Measurements from ENCODE around the gene CCDC50. TPM values are rescaled to one million over a fixed set of nuclear protein-coding genes. Genes with fewer than 3 reads are reported as not detected.

CCDC50 gene
- total RNA-seq, 1 donor from 2014 or later: 89.9 TPM

DNA sequence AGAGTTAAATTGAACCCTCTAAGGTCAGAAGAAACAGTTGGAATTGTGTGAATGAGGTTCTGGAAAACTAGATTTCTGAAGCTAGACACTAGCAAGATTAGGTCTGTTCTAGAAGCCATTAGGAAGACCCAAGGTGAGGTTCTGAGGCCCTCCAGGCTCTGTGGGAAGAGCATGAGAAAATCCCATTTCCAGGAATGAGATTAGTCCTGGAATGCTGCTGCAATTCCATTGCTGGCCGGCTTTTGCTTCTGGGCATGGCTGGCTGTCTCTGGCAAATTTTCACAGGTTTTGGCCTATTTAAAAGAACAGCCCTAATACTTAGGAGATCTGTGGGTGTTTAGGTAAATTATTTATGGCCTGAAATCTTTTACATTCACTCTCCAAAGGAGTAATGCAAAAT lies 104.8 kb downstream of the CCDC50 start:
- no peaks in the 10 kb centered on the region for H3K4me1 Mint-ChIP-seq (ENCODE audit: low read depth, unreplicated experiment)
- no peak overlapping the region for H3K4me2 ChIP-seq (ENCODE audit: low read length)
- TF ChIP-seq, protein P1, sequence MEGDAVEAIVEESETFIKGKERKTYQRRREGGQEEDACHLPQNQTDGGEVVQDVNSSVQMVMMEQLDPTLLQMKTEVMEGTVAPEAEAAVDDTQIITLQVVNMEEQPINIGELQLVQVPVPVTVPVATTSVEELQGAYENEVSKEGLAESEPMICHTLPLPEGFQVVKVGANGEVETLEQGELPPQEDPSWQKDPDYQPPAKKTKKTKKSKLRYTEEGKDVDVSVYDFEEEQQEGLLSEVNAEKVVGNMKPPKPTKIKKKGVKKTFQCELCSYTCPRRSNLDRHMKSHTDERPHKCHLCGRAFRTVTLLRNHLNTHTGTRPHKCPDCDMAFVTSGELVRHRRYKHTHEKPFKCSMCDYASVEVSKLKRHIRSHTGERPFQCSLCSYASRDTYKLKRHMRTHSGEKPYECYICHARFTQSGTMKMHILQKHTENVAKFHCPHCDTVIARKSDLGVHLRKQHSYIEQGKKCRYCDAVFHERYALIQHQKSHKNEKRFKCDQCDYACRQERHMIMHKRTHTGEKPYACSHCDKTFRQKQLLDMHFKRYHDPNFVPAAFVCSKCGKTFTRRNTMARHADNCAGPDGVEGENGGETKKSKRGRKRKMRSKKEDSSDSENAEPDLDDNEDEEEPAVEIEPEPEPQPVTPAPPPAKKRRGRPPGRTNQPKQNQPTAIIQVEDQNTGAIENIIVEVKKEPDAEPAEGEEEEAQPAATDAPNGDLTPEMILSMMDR (IDR thresholded peaks at IDR 0.05; ENCODE audit: insufficient read depth, low read depth, low read length): no peak
- no peak for TF ChIP-seq EZH2 (IDR thresholded peaks at IDR 0.05; ENCODE audit: insufficient read depth, low read length)
- H3K27me3 ChIP-seq (ENCODE audit: insufficient read depth, low read length): no peaks in the 10 kb centered on the region
- H3K4me1 ChIP-seq (ENCODE audit: insufficient read depth, low read length): no peaks in the 10 kb centered on the region
- H3K9me3 Mint-ChIP-seq (ENCODE audit: unreplicated experiment): peaks cover 1% of the 10 kb centered on the region
- H3K9ac ChIP-seq (ENCODE audit: low read length): no peak overlapping the region
- peaks cover 4% of the 10 kb centered on the region for H3K27me3 Mint-ChIP-seq (ENCODE audit: low read depth, unreplicated experiment)
- H3K4me3 ChIP-seq (ENCODE audit: insufficient read depth, low read depth, low read length): no peak overlapping the region
- H3K27ac ChIP-seq (ENCODE audit: low read depth, low read length): no peak overlapping the region
- H3K27ac Mint-ChIP-seq (ENCODE audit: unreplicated experiment): no peak overlapping the region
- H2AFZ ChIP-seq (ENCODE audit: low read depth, low read length): no peak overlapping the region
- no peak for FAIRE-seq
- H4K20me1 ChIP-seq (ENCODE audit: insufficient read depth, low read length): no peaks in the 10 kb centered on the region
- H3K36me3 ChIP-seq (ENCODE audit: insufficient read depth, low read length): no peaks in the 10 kb centered on the region
- no peaks in the 10 kb centered on the region for H3K36me3 Mint-ChIP-seq (ENCODE audit: low read depth, unreplicated experiment)
- H3K4me3 Mint-ChIP-seq (ENCODE audit: unreplicated experiment): no peak overlapping the region
- no peak for DNase-seq (ENCODE audit: low read depth)
- H3K9me3 ChIP-seq (ENCODE audit: insufficient read depth, low read depth, low read length): no peaks in the 10 kb centered on the region
- no peaks in the 10 kb centered on the region for H3K79me2 ChIP-seq (ENCODE audit: insufficient read depth, low read length)

GRCh38 chr3:191435981-191436380 lies 106.8 kb downstream of the CCDC50 start:
- H3K27me3 ChIP-seq (ENCODE audit: insufficient read depth, low read length): no peaks in the 10 kb centered on the region
- no peak overlapping the region for H3K4me3 ChIP-seq (ENCODE audit: insufficient read depth, low read depth, low read length)
- FAIRE-seq (no peak), DNase-seq (ENCODE audit: low read depth) (no peak)
- no peaks in the 10 kb centered on the region for H3K36me3 ChIP-seq (ENCODE audit: insufficient read depth, low read length)
- H2AFZ ChIP-seq (ENCODE audit: low read depth, low read length): no peak overlapping the region
- no peaks in the 10 kb centered on the region for H3K79me2 ChIP-seq (ENCODE audit: insufficient read depth, low read length)
- H3K27ac ChIP-seq (ENCODE audit: low read depth, low read length): no peak overlapping the region
- no peak overlapping the region for H3K4me2 ChIP-seq (ENCODE audit: low read length)
- H3K9me3 ChIP-seq (ENCODE audit: insufficient read depth, low read depth, low read length): no peaks in the 10 kb centered on the region
- no peaks in the 10 kb centered on the region for H3K36me3 Mint-ChIP-seq (ENCODE audit: low read depth, unreplicated experiment)
- no peaks in the 10 kb centered on the region for H4K20me1 ChIP-seq (ENCODE audit: insufficient read depth, low read length)
- H3K4me1 ChIP-seq (ENCODE audit: insufficient read depth, low read length): no peaks in the 10 kb centered on the region
- no peak overlapping the region for H3K9ac ChIP-seq (ENCODE audit: low read length)
- TF ChIP-seq, protein P1 (IDR thresholded peaks at IDR 0.05; ENCODE audit: insufficient read depth, low read depth, low read length): no peak
- TF ChIP-seq EZH2 (IDR thresholded peaks at IDR 0.05; ENCODE audit: insufficient read depth, low read length): no peak
- H3K27ac Mint-ChIP-seq (ENCODE audit: unreplicated experiment): no peak overlapping the region
- peaks cover 4% of the 10 kb centered on the region for H3K27me3 Mint-ChIP-seq (ENCODE audit: low read depth, unreplicated experiment)
- no peaks in the 10 kb centered on the region for H3K4me1 Mint-ChIP-seq (ENCODE audit: low read depth, unreplicated experiment)
- H3K4me3 Mint-ChIP-seq (ENCODE audit: unreplicated experiment): no peak overlapping the region
- peaks cover 1% of the 10 kb centered on the region for H3K9me3 Mint-ChIP-seq (ENCODE audit: unreplicated experiment)

GRCh38 chr3:191438150-191438814 lies 109.1 kb downstream of the CCDC50 start:
- Histone ChIP-seq H2AFZ (ENCODE audit: low read depth, low read length) (no peak overlapping the region), H3K79me2 (ENCODE audit: insufficient read depth, low read length) (no peaks in the 10 kb centered on the region), H3K9me3 (ENCODE audit: insufficient read depth, low read depth, low read length) (no peaks in the 10 kb centered on the region), H3K4me3 (ENCODE audit: insufficient read depth, low read depth, low read length) (no peak overlapping the region), H3K27ac (ENCODE audit: low read depth, low read length) (no peak overlapping the region), H3K9ac (ENCODE audit: low read length) (no peak overlapping the region), H3K27me3 (ENCODE audit: insufficient read depth, low read length) (no peaks in the 10 kb centered on the region), H3K4me1 (ENCODE audit: insufficient read depth, low read length) (no peaks in the 10 kb centered on the region), H3K4me2 (ENCODE audit: low read length) (no peak overlapping the region), H3K36me3 (ENCODE audit: insufficient read depth, low read length) (no peaks in the 10 kb centered on the region), H4K20me1 (ENCODE audit: insufficient read depth, low read length) (no peaks in the 10 kb centered on the region)
- FAIRE-seq (no peak), DNase-seq (ENCODE audit: low read depth) (no peak)
- no peaks in the 10 kb centered on the region for H3K9me3 Mint-ChIP-seq (ENCODE audit: unreplicated experiment)
- no peak overlapping the region for H3K27ac Mint-ChIP-seq (ENCODE audit: unreplicated experiment)
- no peak for TF ChIP-seq EZH2 (IDR thresholded peaks at IDR 0.05; ENCODE audit: insufficient read depth, low read length)
- TF ChIP-seq, protein P1 (IDR thresholded peaks at IDR 0.05; ENCODE audit: insufficient read depth, low read depth, low read length): no peak
- H3K4me3 Mint-ChIP-seq (ENCODE audit: unreplicated experiment): no peak overlapping the region
- no peaks in the 10 kb centered on the region for H3K4me1 Mint-ChIP-seq (ENCODE audit: low read depth, unreplicated experiment)
- no peaks in the 10 kb centered on the region for H3K36me3 Mint-ChIP-seq (ENCODE audit: low read depth, unreplicated experiment)
- H3K27me3 Mint-ChIP-seq (ENCODE audit: low read depth, unreplicated experiment): peaks cover 4% of the 10 kb centered on the region
